ENCODE measurements around the gene SLC4A1. TPM values are rescaled to one million over a fixed set of nuclear protein-coding genes. Genes with fewer than 3 reads are reported as not detected.

SLC4A1 gene
- total RNA-seq, result under 1 TPM in 1 of 2 donors, not detected in 1; 0.56 TPM

GRCh38 chr17:44267818-44268490, at the start of gene SLC4A1:
TSS of gene SLC4A1 (minus strand) at chr17:44268135. CDS start at chr17:44262866, 5,269 bp downstream.
- no peaks in the 10 kb centered on the region for H3K9me3 ChIP-seq
- no peak for ATAC-seq (ENCODE audit: insufficient number of reproducible peaks, low FRiP score, low read depth)

GRCh38 chr17:44317545-44317944, 49.6 kb upstream of the SLC4A1 start:
- TF ChIP-seq CTCF (IDR thresholded peaks at IDR 0.05), result no peak
- H3K4me1 ChIP-seq (ENCODE audit: control insufficient read depth in 1 of 2, low read depth in 2 of 2), result peaks cover 2 to 6% of the 10 kb centered on the region in 2 donors
- no peaks in the 10 kb centered on the region for H3K9me3 ChIP-seq
- no peak overlapping the region for H3K4me3 ChIP-seq
- no peak overlapping the region for H3K27ac ChIP-seq
- peaks cover 31% of the 10 kb centered on the region for H3K36me3 ChIP-seq
- ATAC-seq (ENCODE audit: insufficient number of reproducible peaks, low FRiP score, low read depth) (no peak), DNase-seq (ENCODE audit: low spot score) (no peak)
- H3K27me3 ChIP-seq (replicated peaks; ENCODE audit: insufficient read depth), result peaks cover 19% of the 10 kb centered on the region

More at GRCh38 chr17:44267818-44268490, at the start of gene SLC4A1:
- Histone ChIP-seq H3K4me1 (ENCODE audit: control insufficient read depth in 1 of 2, low read depth in 2 of 2) (no peaks in the 10 kb centered on the region), H3K4me3 (no peak within 1 kb of the TSS), H3K36me3 (no peaks in the 10 kb centered on the region), H3K27me3 (replicated peaks; ENCODE audit: insufficient read depth) (no peaks in the 10 kb centered on the region), H3K27ac (no peak within 1 kb of the TSS)
- DNase-seq (ENCODE audit: low spot score), result no peak
- TF ChIP-seq CTCF (IDR thresholded peaks at IDR 0.05), result no peak

GRCh38 chr17:44315760-44316731, 48.1 kb upstream of the SLC4A1 start:
- no peak overlapping the region for H3K27ac ChIP-seq
- H3K27me3 ChIP-seq (replicated peaks; ENCODE audit: insufficient read depth), result peaks cover 19% of the 10 kb centered on the region
- ATAC-seq (ENCODE audit: insufficient number of reproducible peaks, low FRiP score, low read depth), result no peak
- H3K36me3 ChIP-seq, result peaks cover 18% of the 10 kb centered on the region
- H3K4me3 ChIP-seq, result no peak overlapping the region
- no peak for DNase-seq (ENCODE audit: low spot score)
- TF ChIP-seq CTCF (IDR thresholded peaks at IDR 0.05), result no peak
- H3K4me1 ChIP-seq (ENCODE audit: control insufficient read depth in 1 of 2, low read depth in 2 of 2), result peaks cover 2 to 6% of the 10 kb centered on the region in 2 donors
- H3K9me3 ChIP-seq, result no peaks in the 10 kb centered on the region

- Histone ChIP-seq H3K27me3 (replicated peaks; ENCODE audit: insufficient read depth) (peaks cover 19% of the 10 kb centered on the region), H3K9me3 (no peaks in the 10 kb centered on the region), H3K4me1 (ENCODE audit: control insufficient read depth in 1 of 2, low read depth in 2 of 2) (peaks cover 2 to 6% of the 10 kb centered on the region in 2 donors), H3K36me3 (peaks cover 8% of the 10 kb centered on the region), H3K4me3 (peak overlapping the region; percentile 59), H3K27ac (no peak overlapping the region)
- ATAC-seq (ENCODE audit: insufficient number of reproducible peaks, low FRiP score, low read depth) (no peak), DNase-seq (ENCODE audit: low spot score) (no peak)
- no peak for TF ChIP-seq CTCF (IDR thresholded peaks at IDR 0.05)
These were observed 47.1 kb upstream of the SLC4A1 start for GRCh38 chr17:44314869-44315661.
